GM18907 (cell line): ENCODE data around the gene SHMT1.
"Not testable (repeated sequence)": the region's sequence is repeated elsewhere in the genome, so short reads cannot be mapped to it uniquely, and the experiment has no call there.

Experiments used
- ATAC-seq: cut with Tn5 transposase; IDR thresholded peaks from one replicate; pipeline ENCODE4 v1.9.1; 2021; ENCODE audit warnings: mild to moderate bottlenecking, moderate library complexity; ENCODE audit not compliant: unreplicated experiment

Gene SHMT1

DNA sequence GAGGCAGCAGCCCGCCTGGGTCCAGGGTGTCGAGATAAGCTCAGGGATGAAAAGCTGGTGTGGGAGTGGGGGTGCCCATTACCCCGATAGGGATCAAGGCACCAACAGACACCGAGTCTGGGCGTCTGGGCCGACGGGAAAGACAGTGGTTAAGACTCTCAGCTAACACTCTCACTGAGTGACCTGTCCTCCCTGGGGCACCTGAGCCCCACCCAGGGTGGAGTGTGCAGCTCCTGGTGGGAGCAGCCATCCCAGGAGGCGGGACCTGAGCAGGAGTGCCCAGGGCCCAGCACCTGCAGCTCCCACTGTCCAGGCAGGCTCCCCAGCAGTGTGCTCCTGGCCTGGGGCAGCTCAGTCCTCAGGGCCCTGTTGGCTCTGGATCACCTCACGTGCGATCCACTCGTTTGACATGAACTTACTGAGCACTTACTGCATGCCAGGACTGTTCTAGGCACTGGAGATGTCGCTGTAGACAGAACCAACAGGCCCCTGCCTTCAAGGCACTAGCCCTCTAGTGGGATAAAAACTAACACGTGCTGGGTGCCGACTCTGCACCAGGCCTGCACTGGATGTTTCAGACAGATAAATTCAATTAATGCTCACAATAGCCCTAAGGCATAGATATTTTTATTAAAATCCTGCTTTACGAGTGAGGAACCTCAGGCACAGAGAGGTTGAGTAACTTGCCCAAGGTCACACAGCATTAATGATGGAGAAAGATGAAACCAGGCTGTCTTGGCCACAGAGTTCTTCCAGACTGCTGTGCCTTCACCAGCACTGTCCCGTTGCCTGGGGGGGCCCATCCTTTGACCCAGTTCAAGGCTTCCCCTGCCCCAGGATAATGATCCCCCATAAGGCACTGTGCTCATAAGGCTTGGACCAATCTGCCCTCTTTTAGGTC, 16.1 kb upstream of the SHMT1 start:
- ATAC-seq = no peak

DNA sequence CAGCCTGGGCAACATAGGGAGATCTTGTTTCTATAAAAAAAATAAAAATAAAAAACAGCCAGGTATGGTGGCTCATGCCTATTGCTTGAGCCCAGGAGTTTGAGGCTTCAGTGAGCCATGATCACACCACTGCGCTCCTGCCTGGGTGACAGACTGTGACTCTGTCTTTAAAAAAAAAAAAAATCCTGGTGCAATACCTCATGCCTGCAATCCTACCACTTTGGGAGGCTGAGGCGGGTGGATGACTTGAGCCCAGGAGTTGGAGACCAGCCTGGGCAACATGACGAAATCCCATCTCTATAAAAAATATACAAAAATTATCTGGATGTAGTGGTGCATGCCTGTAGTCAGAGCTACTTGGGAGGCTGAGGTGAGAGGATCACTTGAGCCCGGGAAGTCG, 15.3 kb upstream of the SHMT1 start:
- not testable (repeated sequence) for ATAC-seq

DNA sequence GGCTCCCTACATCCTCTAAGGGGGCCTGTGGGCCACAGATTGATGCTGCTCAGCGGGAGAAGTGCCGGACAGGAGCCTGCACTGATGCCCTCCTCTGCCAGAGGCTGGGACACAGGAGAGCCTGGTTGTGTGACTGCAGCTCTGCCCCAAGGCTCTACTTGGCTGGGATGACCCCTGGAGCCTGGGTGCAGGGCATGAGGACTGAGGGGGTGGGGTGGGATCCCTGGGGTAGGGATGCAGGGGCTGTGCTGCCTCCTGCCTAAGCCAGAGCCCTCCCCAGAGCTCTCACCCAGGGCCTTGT, 14.8 kb upstream of the SHMT1 start:
- ATAC-seq = no peak

DNA sequence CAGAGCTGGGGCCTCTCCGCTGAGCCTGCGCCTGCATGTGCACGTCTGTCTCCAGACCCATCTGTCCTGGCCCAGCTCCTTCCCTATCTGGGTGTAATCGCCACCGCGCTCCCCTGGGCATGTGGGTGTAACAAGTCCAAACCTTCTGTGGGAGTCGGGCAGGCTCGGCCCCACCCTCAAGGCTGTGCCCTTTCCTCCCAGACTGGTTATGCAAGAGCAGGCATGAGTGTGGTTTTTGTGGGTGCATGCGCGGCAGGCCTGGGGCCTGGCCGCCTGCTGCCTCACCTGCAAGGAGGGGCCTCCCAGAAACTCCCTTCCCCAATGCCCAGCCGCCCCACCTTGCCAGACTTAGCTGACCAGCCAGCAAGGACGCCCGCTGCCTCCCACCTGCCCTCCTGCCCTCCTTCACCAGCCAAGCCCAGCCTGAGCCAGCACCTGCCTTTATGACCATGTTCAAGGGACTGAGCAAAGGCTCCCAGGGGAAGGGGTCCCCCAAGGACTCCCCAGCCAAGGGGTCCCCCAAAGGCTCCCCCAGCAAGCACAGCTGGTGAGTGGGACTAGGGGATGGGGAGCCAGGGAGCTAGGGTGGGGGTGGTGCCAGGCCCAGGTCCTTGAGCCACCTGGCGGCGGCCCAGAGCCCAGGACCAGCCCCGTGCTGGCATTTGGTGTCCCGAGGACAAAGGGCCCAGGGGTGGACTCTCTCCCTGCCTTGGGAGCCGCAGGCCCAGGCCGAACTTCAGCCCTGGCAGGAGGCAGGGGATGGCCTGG, 14.3 kb upstream of the SHMT1 start, which contains the start of gene EVPLL:
Gene EVPLL, plus strand, starts transcription at position 342 of the 768 bp plus-strand sequence. CDS start 3,160 bp downstream, outside the sequence.
- ATAC-seq = no peak

DNA sequence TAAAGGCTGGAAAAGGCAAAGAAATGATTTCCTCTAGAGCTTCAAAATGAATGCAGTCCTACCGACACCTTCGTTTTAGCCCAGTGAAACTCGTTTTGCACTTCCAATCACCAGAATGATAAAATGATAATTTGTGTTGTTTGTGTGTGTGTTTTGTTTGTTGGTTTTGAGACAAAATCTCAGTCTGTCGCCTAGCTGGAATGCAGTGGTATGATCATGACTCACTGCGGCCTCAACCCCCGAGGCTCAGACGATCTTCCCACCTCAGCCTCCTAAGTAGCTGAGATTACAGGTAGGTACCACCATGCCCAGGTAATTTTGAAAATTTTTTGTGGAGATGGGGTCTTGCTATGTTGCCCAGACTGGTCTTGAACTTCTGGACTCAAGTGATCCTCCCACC, 10.9 kb upstream of the SHMT1 start:
- ATAC-seq = no peak

GRCh38 chr17:18373181-18373580, 9.8 kb upstream of the SHMT1 start:
- not testable (repeated sequence) for ATAC-seq

DNA sequence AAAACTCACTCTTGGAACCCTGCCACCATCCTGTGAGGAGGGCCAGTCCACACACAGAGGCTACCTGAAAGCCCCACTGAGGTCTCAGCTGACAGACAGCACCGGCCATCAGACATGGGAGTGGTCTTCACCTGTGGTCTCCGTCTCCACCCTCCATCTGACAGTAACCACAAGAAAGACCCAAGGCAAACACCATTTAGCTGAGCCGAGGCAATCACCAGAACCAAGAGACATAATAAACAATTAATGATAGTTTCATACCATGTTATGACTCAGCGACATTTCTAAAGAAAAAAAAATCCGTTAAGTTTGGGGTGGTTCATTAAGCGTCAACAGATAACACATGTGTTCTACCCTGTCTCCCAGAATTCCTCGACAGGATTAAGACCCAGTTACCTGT, 8.1 kb upstream of the SHMT1 start:
- ATAC-seq = no peak

DNA sequence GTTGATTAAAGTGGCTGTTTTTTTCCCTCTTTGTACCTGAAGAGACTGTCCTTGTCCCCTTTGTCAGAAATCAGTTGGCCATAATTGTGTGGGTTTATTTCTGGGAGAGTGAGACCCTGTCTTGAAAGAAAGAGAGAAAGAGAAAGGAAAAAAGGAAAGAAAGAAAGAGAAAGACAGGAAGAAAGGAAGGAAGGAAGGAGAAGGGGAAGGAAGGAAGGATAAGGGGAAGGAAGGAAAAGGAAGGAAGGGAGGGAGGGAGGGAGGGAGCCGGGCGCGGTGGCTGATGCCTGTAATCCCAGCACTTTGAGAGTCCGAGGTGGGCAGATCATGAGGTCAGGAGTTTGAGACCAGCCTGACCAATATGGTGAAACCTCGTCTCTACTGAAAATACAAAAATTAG, 7.4 kb upstream of the SHMT1 start:
- ATAC-seq = no peak

DNA sequence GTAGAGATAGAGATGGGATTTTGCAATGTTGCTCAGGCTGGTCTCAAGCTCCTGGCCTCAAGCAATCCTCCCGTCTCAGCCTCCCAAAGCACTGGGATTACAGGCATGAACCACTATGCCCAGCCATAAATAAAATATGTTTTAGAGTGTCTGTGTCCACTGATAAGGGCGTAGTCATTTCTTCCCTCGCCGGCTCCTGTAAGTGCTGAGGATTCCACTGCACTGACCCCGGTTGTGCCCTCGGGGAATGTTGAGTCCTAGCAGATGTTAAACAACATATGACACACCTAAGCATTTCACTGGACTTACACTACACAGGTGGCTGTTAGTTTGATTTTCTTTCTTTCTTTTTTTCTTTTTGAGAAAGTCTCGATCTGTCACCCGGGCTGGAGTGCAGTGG, 5.6 kb upstream of the SHMT1 start:
- ATAC-seq = no peak

GRCh38 chr17:18364166-18364565, 816 bp upstream of the SHMT1 start:
- ATAC-seq = no peak

GRCh38 chr17:18362698-18363100, 651 bp downstream of the SHMT1 start:
- peak; percentile 9 for ATAC-seq

GRCh38 chr17:18361837-18362697, 1.3 kb downstream of the SHMT1 start:
- ATAC-seq = no peak

- no peak for ATAC-seq
These were observed 2.8 kb downstream of the SHMT1 start for GRCh38 chr17:18360518-18360917.

GRCh38 chr17:18356624-18357023, 6.7 kb downstream of the SHMT1 start:
- ATAC-seq = no peak

DNA sequence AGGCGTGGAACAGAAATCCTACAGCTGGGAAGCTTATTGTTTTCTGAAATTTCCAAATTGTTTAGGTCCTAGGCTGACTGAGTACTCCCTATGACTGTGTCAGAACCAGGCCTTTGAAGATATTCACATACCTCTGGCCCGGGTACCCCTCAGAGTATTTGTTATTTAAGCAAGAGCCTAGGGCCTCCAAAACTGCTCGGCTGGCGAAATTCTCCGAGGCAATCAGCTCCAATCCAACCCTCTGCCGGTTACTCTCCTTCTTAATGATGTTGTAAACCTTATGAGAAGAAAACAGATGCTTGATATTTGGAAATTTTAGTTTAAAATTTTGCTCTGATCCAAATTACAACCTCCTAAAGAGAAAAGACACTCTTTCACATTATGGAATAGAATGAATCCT, 9.8 kb downstream of the SHMT1 start:
- ATAC-seq = no peak

GRCh38 chr17:18344021-18344420, 19.3 kb downstream of the SHMT1 start:
- no peak for ATAC-seq

DNA sequence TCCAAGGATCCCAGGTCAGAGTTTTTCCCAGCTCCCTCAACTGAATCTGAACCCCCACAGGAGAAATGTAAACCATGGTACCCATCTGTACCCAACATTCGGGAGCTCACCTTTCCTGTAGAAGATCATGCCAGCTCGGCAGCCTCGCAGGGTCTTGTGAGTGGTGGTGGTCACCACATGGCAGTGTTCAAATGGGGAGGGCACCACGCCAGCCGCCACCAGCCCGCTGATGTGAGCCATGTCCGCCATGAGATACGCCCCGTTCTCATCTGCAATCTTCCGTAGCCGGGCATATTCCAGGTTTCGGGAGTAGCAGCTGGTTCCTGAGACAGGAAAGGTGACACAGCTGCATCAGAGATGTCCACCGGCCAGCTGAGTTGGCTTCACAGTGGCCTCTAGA, 23.4 kb downstream of the SHMT1 start:
- ATAC-seq = no peak

- not testable (repeated sequence) for ATAC-seq
These were observed 25.2 kb downstream of the SHMT1 start for GRCh38 chr17:18338158-18338557.

DNA sequence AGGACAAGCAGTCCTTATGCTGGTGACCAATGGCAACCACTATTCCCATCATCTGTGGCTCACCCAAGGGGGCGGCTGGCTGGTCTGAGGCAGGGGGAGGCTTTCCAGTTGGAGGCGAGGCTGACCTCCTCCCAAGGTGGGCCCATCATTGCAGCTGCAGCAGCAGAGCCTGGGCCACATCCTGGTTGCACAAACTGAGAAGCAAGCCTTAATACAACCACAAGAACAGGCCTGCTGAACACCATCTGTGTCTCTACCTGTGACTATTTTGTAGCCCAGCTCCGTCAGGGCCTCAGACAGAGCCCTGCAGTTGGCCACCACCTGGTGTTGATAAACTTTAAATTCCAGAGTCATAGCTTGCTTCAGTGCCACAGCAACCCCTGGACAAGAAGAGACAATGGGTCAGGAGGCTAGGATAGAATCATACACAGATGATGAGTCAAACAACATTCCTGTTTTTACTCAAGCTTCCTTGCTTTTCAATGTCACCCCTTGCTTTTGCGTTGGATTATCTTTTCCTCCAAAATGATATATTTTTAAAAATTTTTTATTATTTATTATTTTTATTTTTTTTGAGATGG, 30.4 kb downstream of the SHMT1 start:
- no peak for ATAC-seq

- ATAC-seq = no peak
These were observed 31.5 kb downstream of the SHMT1 start for GRCh38 chr17:18331879-18332278.

GRCh38 chr17:18328643-18329204, 34.6 kb downstream of the SHMT1 start:
- no peak for ATAC-seq
